SK-N-SH (cell line): ENCODE results near the gene SLC38A2.
A peak's percentile ranks its signal among the peaks of the same experiment; 100 is the strongest.

Experiments
- CTCF ChIP-seq: fragments of 200-600 bp; sonication (generic); IDR thresholded peaks from 2 replicates; pipeline ENCODE4 v1.6.1; 2017; ENCODE audit warnings: antibody characterized with exemption, mild to moderate bottlenecking, moderate library complexity
- GABPA ChIP-seq: IDR thresholded peaks from 2 replicates; pipeline ENCODE4 v1.4.0; 2012; ENCODE audit warnings: low read depth, mild to moderate bottlenecking
- MAX ChIP-seq: IDR thresholded peaks from 2 replicates; pipeline ENCODE4 v1.4.0; 2012; ENCODE audit warnings: low read depth

- TF ChIP-seq CTCF (no peak), GABPA (0 out of 2 replicates have a peak, but pooled peaks have one; percentile 1), MAX (no peak)
Observed at GRCh38 chr12:46357438-46358324, 14.9 kb downstream of the SLC38A2 start.
